HEK293T (cell line): ENCODE measurements around the gene TMEM176B.

Experiments used
- ARNT ChIP-seq: fragments of 450-650 bp; IDR thresholded peaks from 2 replicates; pipeline ENCODE4 v1.6.1; 2017; ENCODE audit warnings: mild to moderate bottlenecking
- BHLHE40 ChIP-seq: fragments of 450-650 bp; IDR thresholded peaks from 2 replicates; pipeline ENCODE4 v1.6.1; 2016; ENCODE audit warnings: mild to moderate bottlenecking, moderate library complexity, borderline replicate concordance
- FOXM1 ChIP-seq: fragments of 450-650 bp; IDR thresholded peaks from 2 replicates; pipeline ENCODE4 v1.6.1; 2017; ENCODE audit warnings: mild to moderate bottlenecking, borderline replicate concordance
- NFRKB ChIP-seq: fragments of 450-650 bp; IDR thresholded peaks from 2 replicates; pipeline ENCODE4 v1.6.1; 2016; ENCODE audit warnings: mild to moderate bottlenecking, moderate library complexity
- SP1 ChIP-seq: fragments of 450-650 bp; IDR thresholded peaks from 2 replicates; pipeline ENCODE4 v1.6.1; 2017
- ZNF384 ChIP-seq: fragments of 450-650 bp; IDR thresholded peaks from 2 replicates; pipeline ENCODE4 v1.6.1; 2016

GRCh38 chr7:150766334-150766709 is 33.8 kb downstream of the TMEM176B start:
- no peak for TF ChIP-seq SP1
- TF ChIP-seq ARNT: no peak
- no peak for TF ChIP-seq BHLHE40
- TF ChIP-seq FOXM1: no peak
- TF ChIP-seq ZNF384: no peak
- TF ChIP-seq NFRKB: no peak
